Measurements from ENCODE around the gene ADCY3.

DNA sequence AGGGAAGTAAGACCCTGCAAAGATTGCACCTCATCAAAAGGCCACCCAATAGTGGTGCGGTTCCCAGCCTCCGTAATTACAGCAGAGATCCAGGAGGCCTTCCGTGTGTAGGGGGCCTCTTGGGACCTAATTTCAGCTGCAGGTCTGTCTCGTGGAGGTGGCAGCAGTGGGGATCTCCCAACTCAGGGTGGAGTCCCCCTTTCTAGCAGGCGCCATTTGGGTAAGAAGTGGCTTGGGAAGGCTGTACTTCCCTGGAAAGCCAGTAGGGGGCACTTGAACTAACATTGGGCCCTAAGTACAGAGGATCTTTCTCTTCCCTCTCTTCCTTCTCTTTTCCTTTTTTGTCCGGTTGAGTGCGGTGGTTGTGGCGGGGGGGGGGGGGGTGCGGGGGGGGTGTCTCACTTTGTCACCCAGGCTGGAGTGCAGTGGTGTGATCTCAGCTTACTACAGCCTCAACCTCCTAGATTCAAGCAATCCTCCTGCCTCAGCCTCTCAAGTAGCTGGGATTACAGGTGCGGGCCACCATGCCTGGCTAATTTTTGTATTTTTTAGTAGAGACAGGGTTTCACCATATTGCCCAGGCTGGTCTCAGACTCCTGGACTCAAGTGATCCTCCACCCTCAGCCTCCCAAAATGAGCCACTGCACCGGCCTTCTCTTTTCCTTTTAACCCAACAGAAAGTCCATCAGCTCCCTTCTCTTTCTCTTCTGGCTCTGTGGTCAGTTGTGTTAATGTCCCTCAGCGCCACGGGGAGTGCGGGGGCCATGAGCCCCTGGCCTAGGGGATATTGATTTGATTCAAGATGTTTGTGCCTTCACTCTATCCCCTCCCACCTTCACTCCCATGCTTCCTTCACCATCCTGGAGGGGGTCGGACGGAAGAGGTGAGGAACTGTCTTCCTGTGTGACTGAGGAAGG, 94.8 kb downstream of the ADCY3 start:
- TF ChIP-seq, protein P1, sequence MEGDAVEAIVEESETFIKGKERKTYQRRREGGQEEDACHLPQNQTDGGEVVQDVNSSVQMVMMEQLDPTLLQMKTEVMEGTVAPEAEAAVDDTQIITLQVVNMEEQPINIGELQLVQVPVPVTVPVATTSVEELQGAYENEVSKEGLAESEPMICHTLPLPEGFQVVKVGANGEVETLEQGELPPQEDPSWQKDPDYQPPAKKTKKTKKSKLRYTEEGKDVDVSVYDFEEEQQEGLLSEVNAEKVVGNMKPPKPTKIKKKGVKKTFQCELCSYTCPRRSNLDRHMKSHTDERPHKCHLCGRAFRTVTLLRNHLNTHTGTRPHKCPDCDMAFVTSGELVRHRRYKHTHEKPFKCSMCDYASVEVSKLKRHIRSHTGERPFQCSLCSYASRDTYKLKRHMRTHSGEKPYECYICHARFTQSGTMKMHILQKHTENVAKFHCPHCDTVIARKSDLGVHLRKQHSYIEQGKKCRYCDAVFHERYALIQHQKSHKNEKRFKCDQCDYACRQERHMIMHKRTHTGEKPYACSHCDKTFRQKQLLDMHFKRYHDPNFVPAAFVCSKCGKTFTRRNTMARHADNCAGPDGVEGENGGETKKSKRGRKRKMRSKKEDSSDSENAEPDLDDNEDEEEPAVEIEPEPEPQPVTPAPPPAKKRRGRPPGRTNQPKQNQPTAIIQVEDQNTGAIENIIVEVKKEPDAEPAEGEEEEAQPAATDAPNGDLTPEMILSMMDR (IDR thresholded peaks at IDR 0.05; ENCODE audit: poor library complexity): peak; percentile 24
- TF ChIP-seq EZH2 (IDR thresholded peaks at IDR 0.05; ENCODE audit: borderline replicate concordance) (no peak), EZH2phosphoT487 (IDR thresholded peaks at IDR 0.05; ENCODE audit: low read depth, severe bottlenecking, unreplicated experiment) (no peak)
